DMS114 treated with DMSO at 0.1 percent for 48 hours (cell line): ENCODE data around the gene GSC2.

Source experiments
- DNase-seq: peaks from one replicate; lab custom pipeline; 2025; ENCODE audit not compliant: unreplicated experiment; lab: John Stamatoyannopoulos, UW

Gene GSC2

GRCh38 chr22:19149991-19150390 lies at the start of gene GSC2:
GSC2 (minus strand) TSS chr22:19150292; CDS start chr22:19150283, 9 bp downstream.
- no peak for DNase-seq

DNA sequence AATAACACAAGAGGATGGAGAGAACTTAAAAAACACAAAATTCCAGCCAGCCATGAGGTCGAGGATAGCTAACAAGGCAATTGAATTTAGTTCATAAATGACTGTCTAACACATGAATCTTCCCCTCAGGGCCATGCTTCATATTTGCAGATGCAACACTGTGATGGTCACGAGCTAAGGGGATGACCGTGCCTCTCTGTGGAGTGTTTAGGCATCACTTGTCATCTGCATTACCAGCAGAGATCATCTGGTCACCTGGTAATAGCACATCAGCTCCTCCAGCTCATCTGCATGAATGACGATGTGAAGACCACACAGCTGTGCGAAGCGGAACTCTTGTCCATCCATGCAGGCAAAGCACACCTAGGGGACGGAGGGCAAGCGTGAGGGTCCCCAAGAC lies 49.4 kb upstream of the GSC2 start:
- no peak for DNase-seq

- no peak for DNase-seq
Observed at GRCh38 chr22:19197997-19198865, 48.1 kb upstream of the GSC2 start.

DNA sequence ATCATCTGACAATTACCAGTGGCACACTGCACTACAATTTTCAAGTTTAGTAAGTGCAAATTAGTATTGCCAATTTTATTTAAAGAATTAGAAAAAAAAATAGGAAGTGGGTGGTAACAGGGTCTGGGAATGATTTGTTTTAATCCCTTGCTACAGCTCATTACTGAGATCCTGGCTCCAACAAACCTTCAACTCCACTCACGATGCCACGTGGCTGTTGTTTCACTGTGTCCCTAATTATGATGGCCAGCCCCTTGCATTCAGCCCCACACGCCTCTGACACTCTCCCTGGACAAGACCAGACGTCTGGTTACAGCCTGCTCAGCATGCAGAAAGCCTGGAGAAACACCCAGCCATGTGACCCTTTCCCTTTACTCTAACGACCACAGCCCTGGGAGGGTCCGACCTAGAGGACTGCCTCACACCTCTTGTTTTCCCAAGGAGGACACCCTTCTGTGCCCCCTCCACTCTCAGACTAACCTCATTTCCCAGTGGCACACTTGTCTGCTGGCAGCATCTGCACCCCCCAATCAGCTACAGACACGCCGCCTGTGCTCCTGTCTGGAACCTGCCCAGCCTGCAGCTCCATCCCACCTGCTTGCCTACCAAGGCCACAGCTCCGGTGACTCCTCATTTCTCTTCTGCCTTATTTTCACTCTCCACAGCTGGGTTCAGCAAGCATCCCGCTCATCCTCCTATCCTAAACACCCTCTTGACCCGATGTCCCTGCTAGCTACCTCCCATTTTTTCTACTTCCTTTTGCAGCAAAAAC lies 46.9 kb upstream of the GSC2 start:
- no peak for DNase-seq

GRCh38 chr22:19195796-19196731 lies 46.0 kb upstream of the GSC2 start:
- no peak for DNase-seq

- DNase-seq, result no peak
Observed at GRCh38 chr22:19194766-19195536, 44.9 kb upstream of the GSC2 start.

GRCh38 chr22:19193879-19194278 lies 43.8 kb upstream of the GSC2 start:
- no peak for DNase-seq

DNA sequence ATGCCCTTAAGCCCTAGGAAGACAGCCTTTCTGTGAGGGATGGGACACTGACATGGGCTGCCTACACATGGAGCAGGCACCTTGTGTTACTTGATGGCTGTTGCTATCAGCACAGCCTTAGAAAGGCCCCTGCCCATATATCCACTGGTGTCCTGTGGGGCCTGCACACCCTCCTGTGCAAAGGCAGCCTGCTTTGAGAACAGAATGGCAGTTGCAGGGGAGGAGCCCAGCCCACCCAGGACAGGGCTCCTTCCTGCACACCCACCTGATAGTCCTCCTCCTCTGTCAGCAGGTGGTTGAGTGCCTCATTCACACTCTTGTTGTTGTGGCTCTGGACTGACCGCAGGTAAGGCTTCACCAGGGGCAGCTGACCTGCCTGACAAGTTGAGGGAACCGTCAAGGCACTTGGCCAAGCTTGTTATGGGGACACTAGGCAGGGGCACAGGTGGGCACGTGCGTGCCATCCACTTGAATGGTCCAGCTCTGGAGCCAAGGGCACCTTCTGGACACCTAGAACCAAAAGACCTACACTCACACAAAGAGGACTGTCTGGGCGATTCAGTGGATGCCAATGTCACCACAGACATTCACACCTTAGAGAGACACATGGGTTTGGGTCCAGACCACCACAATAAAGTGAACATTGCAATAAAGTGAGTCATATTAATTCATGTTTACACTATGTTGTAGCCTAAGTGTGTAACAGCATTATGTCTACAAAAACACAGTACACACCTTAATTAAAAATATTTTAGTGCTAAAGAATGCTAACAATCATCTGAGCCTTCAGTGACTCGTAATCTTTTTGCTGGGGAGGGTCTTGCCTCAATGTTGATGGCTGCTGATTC lies 37.8 kb upstream of the GSC2 start:
- DNase-seq, result no peak

DNA sequence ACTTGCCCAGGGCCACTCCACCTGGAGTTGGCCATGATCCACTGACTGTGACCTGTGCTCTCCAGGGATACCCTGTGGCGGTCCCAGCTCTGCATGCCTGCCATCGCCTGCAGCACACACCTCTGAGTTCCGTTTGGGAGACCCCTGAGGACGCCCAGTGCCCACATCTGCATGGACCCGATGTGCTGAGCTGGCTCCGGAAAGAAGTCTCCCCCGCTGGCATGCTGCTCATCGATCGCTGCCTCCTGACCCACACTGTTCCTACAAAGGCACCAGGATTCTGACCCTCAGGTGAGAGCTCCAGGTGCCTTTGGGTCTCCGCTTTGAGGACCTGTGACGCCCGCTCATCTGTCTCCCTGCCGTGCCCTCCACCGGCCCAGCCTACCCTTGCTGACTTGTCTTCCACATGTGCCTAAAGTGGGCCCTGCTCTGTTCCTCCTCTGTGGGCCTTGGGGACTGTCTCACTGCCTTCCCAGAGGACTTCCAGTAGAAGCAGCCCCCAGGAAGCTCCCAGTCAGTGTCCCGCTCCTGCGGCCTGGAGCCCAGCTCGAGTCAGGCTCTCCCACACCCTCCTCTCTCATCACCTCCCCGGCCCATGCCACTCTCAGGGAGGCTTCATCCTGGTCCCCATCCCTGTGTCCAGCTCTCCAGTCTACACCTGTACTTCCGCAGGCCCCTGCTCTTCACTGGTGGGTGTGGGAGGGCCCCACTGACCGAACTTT lies 34.3 kb upstream of the GSC2 start:
- no peak for DNase-seq

DNA sequence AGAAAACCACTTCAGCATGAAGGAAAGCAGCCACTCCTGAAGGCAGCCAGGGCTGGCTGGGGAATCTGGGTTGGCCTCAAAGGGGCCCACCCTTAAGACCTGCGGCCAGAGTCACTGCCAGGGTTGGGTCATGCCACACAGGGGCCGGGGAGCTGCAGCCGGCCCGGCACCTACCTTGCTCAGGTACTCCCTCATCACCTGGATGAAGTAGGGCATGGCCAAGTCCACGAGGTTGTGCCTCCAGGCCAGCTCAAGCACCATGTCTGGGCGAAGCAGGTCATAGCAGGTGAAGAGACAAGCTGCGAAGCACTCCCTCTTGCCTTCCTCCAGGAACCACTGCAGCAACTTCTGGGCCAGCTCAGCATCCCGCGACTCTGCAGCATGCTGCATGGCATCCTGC lies 33.1 kb upstream of the GSC2 start:
- no peak for DNase-seq

DNA sequence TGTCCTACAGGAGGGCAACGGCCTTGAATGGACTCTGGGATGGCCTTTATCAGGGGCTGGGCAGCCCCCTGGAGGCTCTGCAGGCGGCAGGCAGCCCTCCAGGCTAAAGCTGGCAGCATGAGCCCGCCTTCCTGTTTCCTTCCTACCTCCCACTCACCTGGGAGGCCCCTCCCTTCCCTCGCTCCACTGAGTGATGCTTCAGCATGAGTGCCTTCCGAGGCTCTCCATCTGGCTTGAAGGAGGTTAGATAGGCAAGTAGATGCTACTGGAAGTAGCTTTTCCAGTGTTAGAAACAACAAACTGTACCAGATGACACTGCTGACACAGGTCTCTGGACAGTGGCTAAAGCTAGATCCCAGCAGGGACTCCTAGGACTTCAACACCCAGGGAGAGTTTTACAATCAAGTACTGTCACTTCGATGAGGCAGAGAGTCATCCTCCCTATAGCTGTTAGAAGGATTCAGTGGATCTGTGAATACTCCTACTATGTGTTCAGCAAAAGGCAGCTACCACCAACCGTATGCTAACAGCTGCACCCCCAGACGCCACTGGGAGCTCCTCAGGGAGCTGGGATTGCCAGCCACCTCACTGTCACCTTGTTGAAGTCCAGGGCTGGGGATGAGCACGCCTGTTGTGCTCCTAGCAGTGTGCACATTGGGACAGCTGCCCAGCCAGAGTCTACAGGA lies 32.5 kb upstream of the GSC2 start:
- no peak for DNase-seq

DNA sequence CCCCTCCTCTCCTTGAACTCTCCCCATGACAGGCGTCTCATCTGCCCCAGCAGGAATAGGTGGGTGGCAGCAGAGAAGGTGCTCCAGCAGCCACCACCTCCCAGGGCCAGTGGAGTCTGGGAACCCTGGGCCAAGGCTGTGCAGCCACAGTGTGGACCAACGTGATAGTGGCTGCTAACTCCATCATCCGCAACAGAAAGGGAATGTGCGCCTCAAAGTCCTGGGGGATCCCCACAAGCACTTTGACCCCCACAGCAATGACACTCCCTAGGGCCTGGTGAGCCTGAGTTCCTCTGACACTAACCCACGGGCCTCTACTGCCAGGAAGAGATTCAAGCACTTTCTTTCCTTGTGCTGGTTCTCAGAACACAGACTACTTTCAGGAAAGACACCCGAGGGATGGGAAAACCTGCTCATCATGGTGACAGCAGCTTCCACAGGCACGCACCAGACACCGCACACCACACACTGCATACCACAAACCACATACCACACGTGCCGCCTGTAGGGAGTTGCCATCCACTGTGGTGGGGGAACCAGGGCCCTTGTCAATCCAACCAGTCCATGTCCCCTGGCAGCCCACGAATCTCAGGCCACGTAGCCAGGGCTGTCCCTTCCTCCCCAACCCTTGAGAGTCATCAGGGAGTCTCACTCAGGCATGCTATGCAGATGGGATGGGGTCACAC lies 31.8 kb upstream of the GSC2 start:
- DNase-seq, result no peak

DNA sequence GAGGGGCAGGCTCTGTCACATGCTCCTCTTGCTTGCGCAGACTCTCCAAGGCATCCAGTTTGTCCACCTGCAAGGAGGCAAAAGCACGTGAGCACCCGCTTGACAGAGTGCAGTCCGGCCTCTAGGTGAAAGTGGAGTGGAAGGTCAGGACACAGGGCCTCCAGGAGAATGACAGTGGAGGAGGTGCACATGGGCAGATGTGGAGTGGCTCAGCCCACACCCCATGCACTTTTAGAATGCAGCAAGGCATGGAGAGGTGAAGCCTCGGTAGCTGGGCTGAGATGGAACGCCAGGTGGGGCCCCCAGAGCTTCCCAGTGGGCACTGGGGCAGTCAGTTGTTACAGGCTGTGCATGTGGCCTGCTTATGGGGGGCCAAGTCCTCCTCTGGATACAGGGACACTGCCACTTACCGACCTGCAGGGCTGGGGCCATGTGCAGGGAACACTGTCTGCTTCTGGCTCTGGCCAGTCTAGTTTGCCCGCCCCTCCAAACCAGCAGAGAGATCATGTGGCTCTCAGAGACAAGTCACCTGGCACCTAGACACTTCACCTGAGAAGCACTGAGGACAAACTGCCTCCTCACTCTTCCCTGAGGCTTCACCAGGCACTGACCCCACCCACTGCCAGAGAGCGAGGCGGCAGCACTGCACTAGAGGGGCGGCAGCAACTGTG lies 30.8 kb upstream of the GSC2 start:
- DNase-seq, result no peak

GRCh38 chr22:19180234-19180633 lies 30.1 kb upstream of the GSC2 start:
- DNase-seq, result no peak

DNA sequence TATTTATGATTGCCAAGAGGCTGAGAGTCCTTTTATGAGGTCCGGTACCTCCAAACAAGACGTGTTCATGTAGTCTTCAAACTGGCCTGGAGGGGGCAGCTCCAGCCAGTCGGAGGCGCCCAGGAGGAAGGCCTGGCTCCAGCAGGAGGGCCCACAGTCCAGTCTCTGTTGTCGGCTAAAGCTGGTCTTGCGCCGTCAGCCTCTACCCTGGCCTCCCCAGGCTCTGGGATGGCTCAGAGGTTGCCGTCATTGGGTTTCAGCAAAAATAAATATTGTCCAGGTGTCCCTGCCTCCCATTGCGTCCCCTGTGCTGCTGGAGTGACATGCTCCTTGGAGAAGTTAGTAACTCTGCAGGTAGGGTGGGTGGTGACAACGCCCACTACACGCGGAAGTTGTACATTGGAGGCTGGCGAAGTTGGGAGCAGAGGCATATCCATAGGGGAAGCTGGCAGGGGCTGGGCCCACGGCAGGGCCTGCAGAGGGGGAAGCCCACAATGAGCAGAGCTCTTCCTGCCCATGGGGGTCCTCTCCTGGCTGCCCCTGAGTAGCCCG lies 29.5 kb upstream of the GSC2 start:
- DNase-seq, result peak; percentile 60

- DNase-seq, result peak; percentile 53
Observed at GRCh38 chr22:19178657-19179496, 28.8 kb upstream of the GSC2 start, which contains the start of gene SLC25A1. SLC25A1 (minus strand) TSS chr22:19178736; CDS start chr22:19178673, 63 bp downstream.
